Limb (tissue), 2 donors: ENCODE data around the gene RASAL2.

Source experiments
- DNase-seq, 2 donors: peaks; one replicate each; pipeline ENCODE4 v3.0.0-alpha.2; 2016; ENCODE audit errors: extremely low spot score in 2 of 2

The RASAL2 gene

DNA sequence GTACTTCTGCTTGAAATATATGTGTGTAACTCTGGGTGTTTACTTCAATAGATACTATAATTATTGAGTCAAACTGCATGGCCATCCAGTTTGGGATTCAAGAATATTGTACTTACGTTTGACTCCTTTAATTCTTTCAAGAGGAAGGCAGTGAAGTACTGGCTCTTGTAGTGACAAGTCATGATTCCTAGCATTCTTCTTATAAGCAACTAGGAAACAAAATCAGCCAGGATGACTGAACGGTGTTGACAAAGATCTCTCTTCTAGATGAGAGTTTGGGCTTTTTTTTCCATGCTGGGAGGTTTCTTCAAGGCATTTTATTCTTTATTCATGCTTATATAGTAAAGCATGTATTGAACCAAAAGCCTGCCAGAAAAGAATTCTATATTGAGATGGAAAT is 344.5 kb downstream of the RASAL2 start:
- no peak for DNase-seq

GRCh38 chr1:178442925-178443324 is 349.0 kb downstream of the RASAL2 start:
- DNase-seq: no peak

- DNase-seq: no peak
Observed at GRCh38 chr1:178450871-178451270, 357.0 kb downstream of the RASAL2 start.

DNA sequence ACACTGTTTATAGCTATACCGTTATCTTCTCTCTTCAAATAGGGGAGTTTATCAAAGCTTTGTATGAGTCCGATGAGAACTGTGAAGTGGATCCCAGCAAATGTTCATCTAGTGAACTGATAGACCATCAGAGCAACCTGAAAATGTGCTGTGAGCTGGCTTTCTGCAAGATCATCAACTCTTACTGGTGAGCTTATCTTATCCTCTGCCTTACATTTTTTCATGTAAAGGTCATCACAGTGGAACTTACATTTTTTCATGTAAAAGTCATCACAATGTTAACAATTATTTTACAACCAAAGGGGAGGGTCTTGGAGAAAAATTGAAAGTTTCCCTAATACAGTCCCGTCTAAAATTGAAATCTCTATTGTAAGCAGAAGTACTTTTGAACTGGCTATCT is 357.6 kb downstream of the RASAL2 start:
- DNase-seq: no peak

- no peak for DNase-seq
Observed at GRCh38 chr1:178452013-178452412, 358.1 kb downstream of the RASAL2 start.

GRCh38 chr1:178456472-178456871 is 362.6 kb downstream of the RASAL2 start:
- DNase-seq: no peak

DNA sequence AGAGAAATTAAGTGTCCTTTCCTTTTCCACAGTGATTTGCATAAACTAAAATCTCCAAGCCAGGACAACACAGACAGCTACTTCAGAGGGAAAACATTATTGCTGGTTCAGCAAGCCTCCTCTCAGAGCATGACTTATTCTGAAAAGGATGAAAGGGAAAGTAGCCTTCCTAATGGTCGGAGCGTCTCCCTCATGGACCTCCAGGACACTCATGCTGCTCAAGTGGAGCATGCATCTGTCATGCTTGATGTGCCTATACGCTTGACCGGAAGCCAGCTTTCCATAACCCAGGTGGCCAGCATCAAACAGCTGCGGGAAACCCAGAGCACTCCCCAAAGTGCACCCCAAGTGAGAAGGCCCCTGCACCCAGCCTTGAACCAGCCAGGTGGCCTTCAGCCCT is 363.7 kb downstream of the RASAL2 start:
- DNase-seq: no peak

- DNase-seq: no peak
Observed at GRCh38 chr1:178458203-178458602, 364.3 kb downstream of the RASAL2 start.

- DNase-seq: no peak
Observed at GRCh38 chr1:178461104-178461503, 367.2 kb downstream of the RASAL2 start.

DNA sequence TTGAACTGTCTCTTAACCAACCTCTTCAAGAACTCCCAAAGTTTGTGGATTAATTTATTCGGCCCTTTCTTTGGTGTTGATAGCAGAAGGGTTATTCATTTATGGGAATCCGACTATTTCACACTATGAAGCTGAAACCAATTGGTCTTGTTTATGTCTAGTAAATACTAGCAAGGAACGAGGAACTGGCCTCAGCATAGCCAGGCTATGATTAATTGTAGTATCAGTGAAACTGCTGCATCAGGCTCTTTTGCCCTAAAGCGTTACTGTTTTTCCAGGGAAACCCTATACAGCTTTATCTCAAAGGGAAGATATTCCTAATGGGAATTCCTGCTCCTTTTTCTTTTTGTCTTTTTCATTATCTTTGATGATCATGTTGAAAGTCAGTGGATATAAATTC is 367.8 kb downstream of the RASAL2 start:
- DNase-seq: no peak

GRCh38 chr1:178464141-178464540 is 370.2 kb downstream of the RASAL2 start:
- DNase-seq: no peak

DNA sequence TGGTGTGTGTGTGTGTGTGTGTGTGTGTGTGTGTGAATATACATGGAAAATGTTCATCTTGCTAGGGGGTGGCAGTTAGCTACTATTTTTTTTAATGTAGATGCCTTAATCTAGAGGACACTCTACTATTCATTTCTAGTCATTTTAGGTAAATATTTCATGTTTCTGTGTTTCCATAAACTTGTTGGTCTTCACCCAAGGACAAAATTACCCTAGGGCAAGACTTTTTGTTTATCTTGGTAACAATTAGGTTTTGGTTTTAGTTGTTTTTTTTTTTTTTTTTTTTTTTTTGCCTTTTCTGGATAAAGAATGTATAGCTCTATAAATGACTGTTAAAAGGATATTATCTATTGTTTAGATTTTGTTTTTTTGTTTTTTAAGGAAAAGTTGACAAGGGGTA is 370.7 kb downstream of the RASAL2 start:
- no peak for DNase-seq

- no peak for DNase-seq
Observed at GRCh38 chr1:178465011-178465410, 371.1 kb downstream of the RASAL2 start.

DNA sequence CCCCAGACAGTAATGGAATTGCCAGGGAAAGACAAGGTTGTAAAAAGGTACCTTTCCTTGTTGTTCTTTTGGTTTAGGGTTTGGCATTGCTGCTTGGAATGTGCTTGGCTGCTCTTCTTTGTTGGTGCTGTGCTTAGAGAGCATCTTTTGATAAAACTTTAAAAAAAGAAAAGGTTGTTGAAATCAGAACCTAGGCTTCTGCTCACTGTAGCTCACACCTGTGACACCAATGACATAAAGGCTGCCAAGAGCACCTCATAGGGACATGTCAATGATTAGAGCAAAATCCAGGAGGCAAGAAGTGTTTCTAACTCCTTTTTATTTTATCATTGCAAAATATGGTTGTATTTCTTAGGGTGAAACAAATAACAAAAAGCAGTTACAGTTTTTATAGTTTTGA is 373.9 kb downstream of the RASAL2 start:
- DNase-seq: no peak

DNA sequence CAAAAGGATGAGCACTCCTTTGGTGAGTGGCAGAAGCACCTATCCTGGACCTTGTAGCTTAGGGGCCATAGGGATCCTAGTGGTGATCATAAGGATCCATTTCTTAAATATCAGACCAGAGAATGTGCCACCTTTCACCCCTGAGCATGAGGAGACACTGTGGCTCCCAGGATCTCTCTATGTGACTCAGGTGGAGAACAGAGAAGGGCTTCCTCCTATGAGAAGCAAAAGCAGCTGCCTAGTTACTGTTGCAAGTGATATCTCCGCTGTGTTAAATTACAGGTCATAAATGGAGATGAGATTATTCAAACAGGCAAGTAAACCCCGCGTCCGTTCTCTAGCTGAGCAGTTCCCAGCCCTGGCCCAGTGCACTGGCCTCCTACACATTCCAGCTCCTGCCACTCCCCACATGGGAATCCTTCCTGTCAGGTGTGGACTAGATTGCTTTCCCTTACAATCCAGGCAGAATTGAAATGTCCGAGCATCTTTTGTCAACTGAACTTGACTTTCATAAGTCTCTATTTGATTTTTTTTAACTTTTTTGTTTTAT is 376.6 kb downstream of the RASAL2 start:
- DNase-seq: no peak

- DNase-seq: no peak
Observed at GRCh38 chr1:178472531-178472930, 378.6 kb downstream of the RASAL2 start.

- no peak for DNase-seq
Observed at GRCh38 chr1:178477373-178477772, 383.5 kb downstream of the RASAL2 start.

- DNase-seq: no peak
Observed at GRCh38 chr1:178477841-178478240, 383.9 kb downstream of the RASAL2 start.

GRCh38 chr1:178483251-178483957 is 389.5 kb downstream of the RASAL2 start:
- no peak for DNase-seq

DNA sequence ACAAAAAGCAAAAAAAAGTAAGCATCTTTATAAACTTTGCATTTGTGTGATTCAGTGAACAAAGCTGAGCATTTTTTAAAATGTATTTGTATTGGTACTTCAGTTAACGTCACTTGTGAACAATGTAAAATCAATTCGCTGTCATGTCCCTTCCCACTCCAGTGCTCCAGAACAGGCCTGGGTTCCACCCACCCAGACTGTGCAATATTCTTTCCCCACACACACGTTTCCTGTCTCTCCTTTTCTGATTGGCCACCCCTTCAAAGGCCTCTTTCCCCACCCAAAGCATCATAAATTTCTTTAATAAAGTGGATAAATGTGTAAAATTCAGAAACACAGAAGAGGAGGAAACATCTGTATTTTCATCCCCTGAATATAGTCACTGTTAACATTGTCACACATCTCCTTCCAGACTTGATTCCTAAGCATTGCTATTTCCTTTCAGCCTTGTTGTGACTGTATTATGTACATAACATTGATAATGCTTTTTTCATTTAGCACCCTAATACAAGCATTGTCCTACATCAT is 390.9 kb downstream of the RASAL2 start:
- DNase-seq: no peak

DNA sequence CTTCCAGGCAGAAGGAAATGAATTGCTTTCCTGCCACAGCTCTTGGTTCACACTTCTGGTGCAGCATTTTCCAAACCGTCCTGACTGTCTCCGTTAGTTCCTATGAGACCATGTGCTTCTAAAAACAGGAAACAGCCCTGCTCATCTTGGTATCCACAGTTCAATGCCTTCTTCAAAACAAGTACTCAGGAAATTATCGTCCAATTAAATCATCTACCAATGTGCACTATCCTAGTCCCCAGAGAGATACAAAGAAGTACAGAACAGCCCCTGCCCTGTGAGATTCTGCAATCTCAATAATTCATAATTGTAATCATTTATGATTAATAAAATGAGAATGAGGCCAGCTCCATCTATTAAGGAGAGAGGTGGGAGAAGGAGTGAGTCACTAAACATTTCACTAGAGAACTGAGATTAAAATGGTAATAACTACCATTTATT is 391.7 kb downstream of the RASAL2 start:
- no peak for DNase-seq

DNA sequence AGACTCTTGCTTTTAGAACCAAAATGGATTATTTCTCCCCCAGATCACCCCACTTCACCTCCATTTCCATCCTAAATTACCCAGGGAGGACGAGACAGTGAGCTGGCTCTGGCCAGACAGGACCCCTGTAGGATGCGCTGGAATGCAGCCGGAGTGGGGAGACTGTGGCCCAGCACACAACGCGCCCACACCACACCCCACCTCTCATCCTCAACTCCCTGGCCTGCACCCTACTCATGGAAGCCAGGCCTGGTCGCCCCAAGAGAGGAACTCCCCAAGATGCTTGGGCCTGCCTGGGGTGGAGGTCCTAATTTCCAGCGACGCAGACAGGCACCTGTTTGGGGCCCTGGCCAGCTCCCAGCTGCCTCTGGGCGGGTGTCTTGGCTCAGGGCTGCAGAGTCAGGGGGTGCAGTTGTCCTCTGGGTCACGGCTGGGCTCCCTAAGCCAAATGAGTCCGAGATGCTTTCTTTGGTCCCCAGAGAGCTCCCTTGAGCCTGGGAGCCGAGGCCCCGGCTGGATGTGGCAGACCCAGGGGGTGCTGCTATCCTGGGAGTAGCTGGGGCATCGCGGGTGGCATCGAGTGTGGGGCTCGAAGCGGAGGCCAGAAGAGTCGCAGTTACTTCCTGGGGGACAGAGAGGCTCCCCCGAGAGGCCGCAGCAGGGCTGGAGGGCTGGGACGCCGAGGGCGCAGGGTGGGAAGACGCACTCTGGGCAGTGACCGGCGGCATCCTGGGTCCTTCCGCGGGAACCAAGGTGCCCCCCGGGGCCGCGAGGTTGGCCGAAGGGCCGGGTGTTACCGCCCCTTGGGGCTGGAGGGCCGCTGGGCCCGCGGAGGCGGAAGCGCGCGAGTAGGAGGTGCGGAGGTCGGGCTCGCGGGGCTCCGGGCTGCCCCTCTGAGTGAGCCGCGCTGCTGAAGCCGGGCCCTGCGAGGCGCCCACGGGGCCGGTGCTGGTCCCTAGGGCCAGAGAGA is 392.5 kb downstream of the RASAL2 start:
- no peak for DNase-seq
